SH-SY5Y (cell line): ENCODE data around the gene LRBA.

ENCODE experiments used
- GATA2 ChIP-seq: IDR thresholded peaks from 2 replicates; pipeline ENCODE4 v1.6.1; 2011; ENCODE audit warnings: mild to moderate bottlenecking, low read depth, low read length
- GATA3 ChIP-seq: IDR thresholded peaks from 2 replicates; pipeline ENCODE4 v1.6.1; 2011; ENCODE audit warnings: low read depth, mild to moderate bottlenecking, low read length, moderate library complexity

GRCh38 chr4:150247184-150247583 lies 767.9 kb downstream of the LRBA start:
- TF ChIP-seq GATA3 (no peak), GATA2 (no peak)
